ENCODE measurements around the gene CAPN14. TPM values are rescaled to one million over a fixed set of nuclear protein-coding genes. Genes with fewer than 3 reads are reported as not detected.
A peak's percentile ranks its signal among the peaks of the same experiment; 100 is the strongest.

The CAPN14 gene
- total RNA-seq, 1 donor from 2014 or later, result 0.27 TPM

DNA sequence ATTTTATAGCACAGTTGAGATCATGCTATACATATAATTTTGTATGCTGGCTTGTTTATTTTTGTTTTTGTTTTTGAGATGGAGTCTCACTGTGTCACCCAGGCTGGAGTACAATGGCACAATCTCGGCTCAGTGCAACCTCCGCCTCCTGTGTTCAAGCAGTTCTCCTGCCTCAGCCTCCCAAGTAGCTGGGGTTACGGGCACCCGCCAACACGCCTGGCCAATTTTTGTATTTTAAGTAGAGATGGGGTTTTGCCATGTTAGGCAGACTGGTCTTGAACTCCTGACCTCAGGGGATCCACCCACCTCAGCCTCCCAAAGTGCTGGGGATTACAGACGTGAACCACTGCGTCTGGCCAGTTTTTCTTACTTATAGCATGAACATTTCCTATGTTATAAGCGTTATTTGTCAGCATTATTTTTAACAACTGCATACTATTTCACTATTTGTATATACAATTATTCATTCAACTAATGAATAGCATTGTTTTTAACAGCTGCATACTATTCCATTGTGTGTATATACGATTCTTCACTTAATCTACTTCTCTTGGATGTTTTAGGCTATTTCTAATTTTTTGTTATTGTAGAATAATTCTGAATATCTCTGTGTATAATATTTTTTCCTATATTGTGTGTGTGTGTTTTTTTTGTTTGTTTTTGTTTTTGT is 20.2 kb upstream of the CAPN14 start:
- Histone ChIP-seq H3K36me3 (no peaks in the 10 kb centered on the region), H3K27me3 (ENCODE audit: low read depth) (no peaks in the 10 kb centered on the region), H3K9me3 (replicated peaks) (no peaks in the 10 kb centered on the region), H3K27ac (replicated peaks) (peak overlapping the region; percentile 91), H3K4me3 (no peak overlapping the region), H3K4me1 (peaks cover 94% of the 10 kb centered on the region)
- intact Hi-C loops (cut with micrococcal nuclease), result loop anchor here (10.0 kb wide), 1 partner anchor 87 kb away; no protein-coding TSS in a partner anchor
- DNase-seq, result no peak
- TF ChIP-seq CTCF (IDR thresholded peaks at IDR 0.05; ENCODE audit: borderline replicate concordance), result no peak

GRCh38 chr2:31236433-31237205 is 19.3 kb upstream of the CAPN14 start:
- H3K27ac ChIP-seq (replicated peaks), result peak overlapping the region; percentile 91
- H3K36me3 ChIP-seq, result no peaks in the 10 kb centered on the region
- DNase-seq, result no peak
- intact Hi-C loops (cut with micrococcal nuclease), result loop anchor here (10.0 kb wide), 1 partner anchor 88 kb away; no protein-coding TSS in a partner anchor
- H3K4me3 ChIP-seq, result peak overlapping the region; percentile 81
- no peaks in the 10 kb centered on the region for H3K9me3 ChIP-seq (replicated peaks)
- peaks cover 97% of the 10 kb centered on the region for H3K4me1 ChIP-seq
- TF ChIP-seq CTCF (IDR thresholded peaks at IDR 0.05; ENCODE audit: borderline replicate concordance), result no peak
- H3K27me3 ChIP-seq (ENCODE audit: low read depth), result no peaks in the 10 kb centered on the region

DNA sequence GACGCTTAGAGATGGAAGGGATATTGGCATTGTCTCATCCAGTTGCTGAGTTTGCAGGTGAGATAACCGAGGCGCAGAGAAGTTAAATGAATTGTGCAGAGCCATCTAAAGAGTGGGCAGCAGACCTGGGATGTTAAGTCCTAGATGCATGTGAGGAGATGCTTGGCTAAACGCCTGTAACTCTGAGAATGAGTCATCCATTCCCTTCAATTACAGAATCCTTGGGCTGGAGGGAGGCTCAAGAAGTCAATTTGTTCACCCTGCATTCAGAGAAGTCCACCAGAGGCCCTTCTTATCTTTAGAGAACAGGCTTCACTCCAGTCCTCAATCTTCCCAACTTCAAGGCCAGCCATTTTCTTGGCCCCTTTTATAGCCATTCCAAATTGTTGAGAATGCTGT is 18.2 kb upstream of the CAPN14 start:
- Histone ChIP-seq H3K27me3 (ENCODE audit: low read depth) (no peaks in the 10 kb centered on the region), H3K4me1 (peaks cover 95% of the 10 kb centered on the region), H3K27ac (replicated peaks) (peak overlapping the region; percentile 91), H3K4me3 (peak overlapping the region; percentile 81), H3K36me3 (no peaks in the 10 kb centered on the region), H3K9me3 (replicated peaks) (no peaks in the 10 kb centered on the region)
- TF ChIP-seq CTCF (IDR thresholded peaks at IDR 0.05; ENCODE audit: borderline replicate concordance), result no peak
- no peak for DNase-seq
- intact Hi-C loops (cut with micrococcal nuclease), result loop anchor here (10.0 kb wide), 1 partner anchor 89 kb away; no protein-coding TSS in a partner anchor

DNA sequence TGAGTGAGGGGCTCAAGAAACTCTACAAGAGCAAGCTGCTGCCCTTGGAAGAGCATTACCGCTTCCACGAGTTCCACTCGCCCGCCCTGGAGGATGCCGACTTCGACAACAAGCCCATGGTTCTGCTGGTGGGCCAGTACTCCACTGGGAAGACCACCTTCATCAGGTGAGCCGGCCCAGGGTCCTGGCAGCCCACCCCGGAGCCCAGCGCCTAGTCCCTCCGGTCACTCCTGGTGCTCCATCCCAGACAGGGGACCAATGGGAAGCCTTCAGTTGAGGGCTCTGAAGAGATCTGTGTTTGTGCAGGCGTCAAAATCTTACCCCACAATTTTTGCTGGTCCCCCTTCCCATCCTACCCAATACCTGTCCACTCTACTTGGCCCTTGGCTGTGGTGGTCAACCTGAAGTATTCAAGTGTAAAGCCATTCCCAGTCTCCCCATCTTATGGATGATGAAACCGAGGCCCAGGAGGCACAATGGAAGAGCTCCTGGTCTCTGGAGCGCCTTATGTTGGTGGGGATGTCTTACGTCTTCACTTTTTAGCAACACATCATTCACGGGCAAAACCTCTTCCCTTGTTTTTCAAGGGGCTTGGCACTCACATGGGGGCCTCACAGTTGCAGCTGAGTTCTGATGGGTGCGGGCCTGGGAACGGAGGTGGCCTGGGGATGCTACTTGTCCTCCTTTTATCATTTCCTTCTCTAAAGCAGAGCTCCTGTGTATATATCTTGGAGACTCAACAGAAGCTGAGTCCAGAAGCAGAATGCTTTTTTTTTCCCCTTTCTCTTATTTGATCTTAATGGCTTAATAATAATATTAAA is 17.6 kb upstream of the CAPN14 start:
- no peaks in the 10 kb centered on the region for H3K27me3 ChIP-seq (ENCODE audit: low read depth)
- peak overlapping the region; percentile 91 for H3K27ac ChIP-seq (replicated peaks)
- peaks cover 91% of the 10 kb centered on the region for H3K4me1 ChIP-seq
- no peaks in the 10 kb centered on the region for H3K36me3 ChIP-seq
- intact Hi-C loops (cut with micrococcal nuclease), result loop anchor here (10.0 kb wide), 1 partner anchor 90 kb away; no protein-coding TSS in a partner anchor
- no peaks in the 10 kb centered on the region for H3K9me3 ChIP-seq (replicated peaks)
- peak overlapping the region; percentile 81 for H3K4me3 ChIP-seq
- DNase-seq, result no peak
- no peak for TF ChIP-seq CTCF (IDR thresholded peaks at IDR 0.05; ENCODE audit: borderline replicate concordance)
